OCI-M1 (cell line): ENCODE measurements around the gene EFCAB8.
"Not testable (repeated sequence)": the region's sequence is repeated elsewhere in the genome, so short reads cannot be mapped to it uniquely, and the experiment has no call there.

Experiments used
- DNase-seq: peaks from one replicate; lab custom pipeline; 2025; lab: John Stamatoyannopoulos, UW

The EFCAB8 gene

DNA sequence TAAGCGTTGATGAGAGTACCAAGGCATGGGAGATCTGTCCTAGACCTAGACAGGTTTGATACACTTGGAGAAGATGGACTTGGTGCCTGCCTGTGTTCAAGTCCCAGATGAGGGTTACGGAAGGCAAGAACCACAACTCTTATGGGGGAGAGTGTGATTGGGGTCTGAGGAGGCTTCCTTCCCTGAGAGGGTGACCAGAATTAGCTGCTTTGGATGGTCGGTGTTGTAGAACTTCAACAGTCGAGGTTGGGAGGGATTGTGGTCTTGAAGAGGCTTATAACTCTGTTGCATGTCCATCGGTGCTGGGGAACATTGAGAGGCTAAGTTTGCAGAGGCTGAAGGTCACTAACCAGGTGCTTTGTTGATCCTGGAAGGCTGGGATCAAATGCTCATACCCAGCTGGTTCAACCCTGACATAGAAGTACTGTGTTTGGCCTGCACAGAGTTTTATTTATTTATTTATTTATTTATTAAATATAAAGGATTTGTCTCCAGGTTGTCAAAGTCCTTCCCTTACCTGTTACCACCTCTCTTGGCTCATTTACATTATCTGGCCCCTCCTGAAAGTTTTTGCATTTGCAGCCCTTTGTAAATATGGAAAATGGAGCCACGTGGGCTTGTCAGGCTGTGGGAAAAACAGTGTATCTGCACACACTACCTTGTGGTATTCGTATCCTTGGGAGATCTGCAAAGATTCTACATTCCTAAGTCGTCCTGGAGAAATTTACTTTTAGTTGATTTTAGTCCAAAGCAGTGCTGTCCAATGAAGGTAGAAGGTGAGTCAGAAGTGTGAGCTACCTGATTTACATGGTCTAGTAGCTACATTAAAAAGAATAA is 15.8 kb upstream of the EFCAB8 start:
- DNase-seq, result no peak

DNA sequence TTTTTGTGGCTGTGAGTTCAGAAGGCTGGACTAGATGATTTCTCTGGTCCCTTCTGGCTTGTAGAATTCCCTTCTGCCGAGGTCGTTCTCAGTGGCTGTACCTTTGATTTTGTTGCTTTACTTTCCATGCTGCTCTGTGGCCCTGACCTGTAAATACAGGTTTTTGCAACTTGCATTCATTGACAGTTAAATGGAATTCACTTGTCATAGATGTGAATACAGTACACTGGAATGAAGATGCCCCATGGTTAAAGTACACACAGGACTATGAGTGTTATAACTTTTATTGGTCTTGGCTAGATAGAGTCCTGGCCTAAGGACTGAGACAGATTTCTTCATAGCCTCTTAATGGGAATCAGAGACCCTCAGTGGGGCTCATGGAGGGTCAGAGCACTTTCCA is 12.9 kb upstream of the EFCAB8 start:
- no peak for DNase-seq

DNA sequence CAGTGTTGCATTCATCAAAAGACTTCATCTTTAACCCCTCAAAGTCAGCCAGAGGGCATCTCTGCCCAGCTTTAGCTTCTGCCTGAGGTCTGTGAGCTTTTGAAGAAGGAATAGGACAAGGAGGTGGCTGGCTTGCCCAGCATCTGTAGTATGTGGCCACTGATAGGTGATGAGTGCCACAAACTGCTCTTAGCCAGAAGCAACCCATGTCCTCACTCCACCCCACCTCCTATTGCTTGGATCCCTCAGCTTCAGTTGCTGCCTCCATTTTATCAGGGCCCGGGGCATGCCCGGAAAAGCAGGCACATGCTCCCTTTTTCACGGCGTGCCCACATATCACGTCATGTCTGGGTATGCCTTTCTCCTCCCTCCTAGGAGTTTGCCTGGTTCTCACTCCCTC is 11.9 kb upstream of the EFCAB8 start:
- no peak for DNase-seq

DNA sequence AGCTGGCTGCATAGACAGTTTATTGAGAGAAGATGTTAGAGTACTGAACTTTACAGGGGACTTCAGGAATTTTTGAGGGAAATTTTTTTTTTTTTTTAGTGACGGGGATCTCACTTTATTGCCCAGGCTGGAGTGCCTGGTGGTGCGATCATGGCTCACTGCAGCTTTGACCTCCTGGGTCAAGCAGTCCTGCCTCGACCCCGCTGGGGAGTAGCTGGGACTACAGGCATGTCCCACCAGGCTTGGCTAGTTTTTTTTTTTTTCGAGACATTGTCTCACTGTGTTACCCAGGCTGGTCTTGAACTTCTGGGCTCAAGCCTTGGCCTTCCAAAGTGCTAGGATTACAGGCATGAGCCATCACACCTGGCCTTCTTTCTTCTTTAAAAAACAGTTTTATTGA is 10.8 kb upstream of the EFCAB8 start:
- no peak for DNase-seq

DNA sequence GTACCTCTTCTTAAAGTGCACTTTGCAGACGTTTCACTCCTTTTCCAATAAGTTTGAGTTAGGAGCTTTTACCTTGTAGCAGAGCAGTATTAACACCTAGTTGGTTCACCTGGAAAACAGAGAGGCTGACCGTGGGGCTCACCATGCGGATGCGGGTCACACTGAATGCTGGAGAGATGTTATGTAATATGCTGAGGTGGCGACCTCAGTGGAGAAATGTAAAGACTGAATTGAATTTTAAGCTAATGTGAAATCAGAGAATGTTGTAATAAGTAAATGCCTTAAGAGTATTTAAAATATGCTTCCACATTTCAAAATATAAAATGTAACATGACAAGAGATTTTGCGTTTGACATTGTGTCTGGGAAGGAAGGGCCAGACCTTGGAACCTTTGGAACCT is 9.9 kb upstream of the EFCAB8 start:
- no peak for DNase-seq

DNA sequence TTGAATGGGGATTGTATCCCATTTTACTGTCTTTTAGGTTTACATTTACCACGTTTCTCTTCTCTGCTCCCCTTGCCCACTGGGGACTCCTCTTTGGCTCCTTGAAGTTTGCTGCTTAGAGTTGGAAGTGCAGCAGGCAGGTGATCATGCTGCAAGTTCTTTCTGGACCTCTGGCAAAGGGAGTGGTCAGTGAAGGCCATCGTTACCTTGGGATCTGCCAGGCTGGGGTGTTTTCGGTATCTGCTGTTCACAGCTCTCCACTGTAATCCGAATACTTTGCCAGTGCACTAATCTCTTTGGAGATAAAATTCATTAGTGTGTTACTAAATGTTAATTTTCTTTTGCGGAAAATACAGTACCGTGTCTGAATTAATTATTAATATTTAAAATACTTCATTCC is 9.1 kb upstream of the EFCAB8 start:
- DNase-seq, result no peak

DNA sequence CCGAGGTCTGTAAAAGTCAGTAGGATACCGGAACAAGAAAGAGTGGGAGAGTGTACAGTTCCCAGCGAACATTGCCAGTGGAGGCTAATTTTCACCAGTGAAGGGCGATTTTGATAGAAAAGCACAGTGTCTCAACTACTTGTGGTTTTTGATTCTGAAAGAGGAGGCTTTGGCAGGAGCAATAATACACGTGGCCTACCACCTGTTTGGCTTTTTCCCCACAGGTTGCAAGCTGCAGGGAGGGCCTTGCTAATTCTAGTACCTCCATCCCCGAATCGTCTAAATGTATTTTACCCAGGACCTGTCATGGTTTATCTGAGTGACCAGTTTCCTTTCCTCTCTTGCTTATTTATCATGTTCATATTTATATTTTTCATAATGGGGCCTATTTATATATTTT is 3.3 kb upstream of the EFCAB8 start:
- no peak for DNase-seq

DNA sequence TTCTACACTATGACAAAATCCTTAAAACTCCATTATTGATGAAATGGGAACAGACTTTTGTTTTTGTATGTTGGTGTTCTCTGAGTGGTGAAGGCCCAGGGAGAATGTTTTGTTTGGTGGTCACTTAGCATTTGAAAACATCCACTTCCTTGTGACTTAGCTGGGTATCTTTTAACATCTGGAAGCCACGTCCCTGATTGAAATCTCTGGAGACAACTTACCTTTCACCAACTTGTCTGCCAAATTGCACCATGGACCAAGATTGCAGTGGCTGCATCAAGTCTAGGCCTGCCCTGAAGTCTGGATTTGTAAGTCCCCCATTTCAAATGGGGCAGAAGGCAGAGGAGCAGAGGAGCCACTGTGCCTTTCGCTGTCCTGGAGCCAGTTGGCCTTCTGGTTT is 534 bp upstream of the EFCAB8 start:
- DNase-seq, result no peak

DNA sequence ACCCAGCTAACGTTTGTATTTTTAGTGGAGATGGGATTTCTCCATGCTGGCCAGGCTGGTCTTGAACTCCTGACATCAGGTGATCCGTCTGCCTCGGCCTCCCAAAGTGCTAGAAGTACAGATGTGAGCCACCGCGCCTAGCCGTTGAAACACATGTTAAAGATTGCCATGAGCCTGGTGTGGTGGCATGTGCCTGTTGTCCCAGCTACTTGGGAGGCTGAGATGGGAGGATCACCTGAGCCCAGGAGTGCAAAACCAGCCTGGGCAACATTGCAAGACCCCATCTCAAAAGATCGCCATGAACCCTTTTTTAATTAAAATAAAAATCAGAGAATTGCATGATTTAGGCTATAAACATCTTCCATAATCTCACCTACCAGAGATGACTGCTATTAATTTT is 2.7 kb downstream of the EFCAB8 start:
- no peak for DNase-seq

DNA sequence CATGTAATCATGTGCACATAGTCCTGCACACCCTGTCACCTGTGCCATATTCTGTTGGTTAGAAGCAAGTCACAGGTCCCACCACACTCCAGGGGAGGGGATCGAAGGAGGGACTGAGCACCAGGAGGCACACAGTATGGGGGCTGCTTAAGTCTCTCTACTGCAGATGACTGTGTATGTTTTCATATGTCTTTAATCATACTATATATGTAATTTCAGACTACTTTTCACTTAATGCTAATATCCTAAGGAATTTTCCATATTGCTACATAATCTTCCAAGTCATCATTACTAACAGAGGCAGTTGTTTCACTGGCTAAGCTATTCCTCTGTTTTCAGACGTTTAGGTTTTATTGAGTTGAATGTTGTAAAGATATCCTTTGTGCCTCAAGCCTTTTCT is 10.8 kb downstream of the EFCAB8 start:
- no peak for DNase-seq

DNA sequence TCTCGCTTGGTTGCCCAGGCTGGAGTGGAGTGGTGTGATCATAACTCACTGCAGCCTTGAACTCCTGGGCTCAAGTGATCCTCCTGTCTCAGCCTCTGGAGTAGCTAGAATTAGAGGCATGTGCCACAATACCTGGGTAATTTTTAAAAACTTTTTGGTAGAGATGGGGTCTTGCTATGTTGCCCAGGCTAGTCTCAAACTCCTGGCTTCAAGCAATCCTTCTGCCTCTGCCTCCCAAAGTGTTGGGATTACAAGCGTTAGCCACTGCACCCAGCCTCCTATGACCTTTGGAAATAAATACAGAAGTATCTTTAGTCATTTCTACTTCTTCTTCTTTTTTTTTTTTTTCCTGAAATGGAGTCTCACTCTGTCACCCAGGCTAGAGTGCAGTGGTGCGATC is 11.8 kb downstream of the EFCAB8 start:
- not testable (repeated sequence) for DNase-seq

DNA sequence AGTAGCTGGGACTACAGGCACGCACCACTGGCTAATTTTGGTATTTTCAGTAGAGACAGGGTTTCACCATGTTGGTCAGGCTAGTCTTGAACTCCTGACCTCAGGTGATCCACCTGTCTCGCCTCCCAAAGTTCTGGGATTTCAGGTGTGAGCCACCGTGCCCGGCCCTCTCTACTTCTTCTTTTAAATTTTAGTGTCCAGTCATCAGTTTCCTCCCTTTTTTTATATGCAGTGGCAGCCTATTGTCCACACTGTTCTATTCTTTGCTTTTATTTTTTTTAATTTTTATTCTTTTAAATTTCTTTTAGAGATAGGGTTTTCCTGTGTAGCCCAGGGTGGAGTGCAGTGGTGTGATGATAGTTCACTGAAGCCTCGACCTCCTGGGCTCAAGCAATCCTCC is 12.3 kb downstream of the EFCAB8 start:
- DNase-seq, result no peak

DNA sequence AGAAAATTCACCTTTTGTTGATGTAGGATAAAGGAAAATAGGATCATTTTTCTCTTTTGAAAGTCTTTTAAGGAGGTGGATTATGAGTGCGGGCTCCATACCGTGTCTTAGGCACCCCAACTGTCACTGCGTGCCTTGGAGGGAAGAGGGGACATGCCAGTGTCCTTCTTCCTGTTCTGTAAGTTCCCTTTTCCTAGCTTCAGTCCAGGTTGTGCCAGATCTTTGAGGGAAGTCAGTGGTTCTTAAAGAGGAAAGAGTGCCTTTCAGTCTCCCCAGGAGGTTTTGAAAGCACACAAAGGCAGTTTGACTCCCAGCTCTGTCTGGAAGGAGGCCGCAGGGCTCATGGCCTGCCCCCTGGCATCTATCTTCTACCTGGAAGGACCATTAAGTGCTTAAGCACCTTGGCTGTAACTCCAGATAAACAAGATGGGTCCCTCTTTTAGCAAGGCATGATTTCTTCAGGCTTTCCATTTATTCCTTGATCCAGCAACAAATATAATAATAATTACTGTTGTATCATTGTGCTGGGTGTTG is 13.0 kb downstream of the EFCAB8 start:
- DNase-seq, result no peak

DNA sequence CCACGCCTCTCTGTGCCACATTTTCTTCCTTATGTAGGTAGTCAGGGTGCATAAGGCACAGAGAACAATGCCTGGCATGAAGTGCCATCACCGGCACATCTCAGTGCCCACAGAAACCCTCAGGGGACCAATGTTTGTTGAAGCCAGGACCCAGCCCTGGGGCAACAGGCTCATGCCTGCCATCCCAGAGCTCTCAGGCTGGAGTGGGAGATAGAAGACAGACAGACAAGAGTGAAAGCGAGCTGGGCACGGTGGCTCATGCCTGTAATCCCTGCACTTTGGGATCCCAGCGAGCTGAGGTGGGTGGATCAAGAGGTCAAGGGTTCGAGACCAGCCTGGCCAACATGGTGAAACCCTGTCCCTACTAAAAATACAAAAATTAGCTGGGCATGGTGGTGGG is 13.5 kb downstream of the EFCAB8 start:
- DNase-seq, result no peak

DNA sequence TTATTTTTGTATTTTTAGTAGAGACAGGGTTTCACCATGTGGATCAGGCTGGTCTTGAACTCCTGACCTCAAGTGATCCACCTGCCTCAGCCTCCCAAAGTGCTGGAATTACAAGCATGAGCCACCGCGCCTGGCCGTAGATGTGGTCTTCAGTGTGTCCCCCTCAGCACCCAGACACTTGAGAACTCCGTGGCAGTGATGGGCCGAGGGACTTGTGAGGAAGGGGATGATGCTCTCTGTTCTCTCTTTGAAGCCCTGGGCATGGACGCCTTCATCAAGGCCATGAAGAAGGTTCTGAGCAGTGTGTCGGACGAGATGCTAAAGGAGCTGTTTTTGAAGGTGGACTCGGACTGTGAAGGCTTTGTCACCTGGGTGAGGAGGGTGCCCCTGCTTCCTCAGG is 16.9 kb downstream of the EFCAB8 start:
- no peak for DNase-seq

DNA sequence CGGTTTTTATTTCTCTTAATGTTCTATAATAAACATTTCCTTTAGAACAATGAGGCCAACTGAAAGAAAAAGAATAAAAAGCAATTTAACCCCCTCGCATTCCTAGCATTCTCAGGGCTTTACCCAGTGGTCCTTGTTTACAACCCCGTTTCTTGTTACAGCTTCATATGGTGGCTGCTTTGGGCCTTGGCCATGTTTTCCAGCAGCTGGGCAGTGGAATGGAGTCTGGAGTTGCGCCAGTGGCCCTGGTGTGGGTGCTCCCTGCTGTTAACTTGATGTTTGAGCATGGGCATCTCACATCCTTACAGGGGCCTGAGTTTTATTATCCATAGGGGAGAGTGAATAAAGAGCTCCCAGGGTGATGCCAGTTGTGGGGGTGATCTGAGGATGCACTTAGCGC is 18.8 kb downstream of the EFCAB8 start:
- DNase-seq, result no peak

DNA sequence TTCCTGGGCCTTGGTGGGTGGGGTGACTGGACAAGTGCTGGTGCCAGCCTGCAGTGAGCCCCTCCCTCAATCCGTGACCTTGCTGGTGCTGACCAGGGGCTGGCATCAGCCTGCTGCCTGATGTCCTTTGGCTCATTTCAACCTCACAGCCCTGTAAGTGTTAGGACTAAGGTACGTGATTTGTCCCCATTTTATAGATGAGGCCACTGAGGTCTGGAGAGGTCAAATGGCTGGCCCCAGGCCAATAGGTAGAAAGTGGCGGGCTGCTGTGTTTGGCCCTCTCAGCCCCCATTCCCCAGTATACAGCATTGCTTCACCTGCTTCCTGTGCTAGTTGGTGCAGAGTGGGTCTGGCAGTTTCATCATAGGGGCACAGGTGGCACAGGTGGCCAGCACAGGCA is 20.1 kb downstream of the EFCAB8 start:
- no peak for DNase-seq

DNA sequence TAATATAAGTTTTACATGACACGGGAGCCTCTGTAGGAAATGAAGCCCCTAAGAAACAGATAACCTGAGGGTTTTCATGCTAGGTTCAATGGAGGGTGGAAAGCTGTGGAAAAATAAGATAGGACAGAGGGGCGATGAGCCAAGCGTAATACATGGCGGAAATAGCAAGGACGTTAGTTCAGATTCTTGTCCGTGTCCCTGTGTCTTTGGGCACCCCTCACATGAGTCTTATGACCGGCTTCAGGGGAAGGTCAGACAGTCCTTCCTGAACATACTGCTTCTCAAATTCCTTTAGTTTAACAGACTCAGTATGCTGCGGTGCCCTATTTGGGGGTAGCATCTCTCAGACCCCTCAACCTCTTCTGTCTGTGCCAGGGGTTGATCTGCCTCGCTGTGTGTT is 20.8 kb downstream of the EFCAB8 start:
- DNase-seq, result no peak

DNA sequence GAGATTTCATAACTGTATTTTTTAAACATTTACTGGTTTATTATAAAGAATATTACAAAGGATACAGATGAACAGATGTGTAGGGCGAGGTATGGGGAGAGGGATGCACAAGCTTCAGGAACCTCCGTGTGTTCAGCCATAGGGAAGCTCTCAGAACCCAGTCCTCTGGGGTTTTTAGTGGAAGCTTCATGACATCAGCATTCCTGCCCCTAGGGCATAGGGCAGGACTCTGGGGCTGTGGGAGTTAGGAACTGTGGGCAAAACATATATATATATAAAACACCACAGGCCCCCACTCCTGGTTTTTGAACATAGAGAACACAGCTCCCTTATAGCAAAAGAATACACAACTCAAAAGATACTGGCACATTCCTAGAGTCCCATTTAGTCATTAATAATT is 21.9 kb downstream of the EFCAB8 start:
- DNase-seq, result no peak

DNA sequence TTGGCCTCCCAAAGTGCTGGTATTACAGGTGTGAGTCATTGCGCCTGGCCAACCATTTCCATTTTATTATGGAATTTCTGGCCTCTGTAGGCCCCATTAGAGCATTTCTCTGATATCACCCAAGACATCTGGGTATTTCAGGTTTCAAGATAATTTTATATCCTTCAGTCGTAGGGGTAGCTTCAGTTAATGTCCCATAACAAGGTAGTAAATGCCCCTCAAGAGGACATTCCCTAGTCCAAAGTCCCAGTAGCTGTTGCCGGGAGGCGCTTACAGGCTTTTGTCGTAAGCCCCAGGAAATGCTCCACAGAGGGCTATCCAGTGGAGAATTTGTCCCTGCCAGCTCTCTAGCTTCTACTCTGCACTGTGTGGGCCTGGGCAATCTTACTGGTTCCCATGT is 24.4 kb downstream of the EFCAB8 start:
- no peak for DNase-seq

DNA sequence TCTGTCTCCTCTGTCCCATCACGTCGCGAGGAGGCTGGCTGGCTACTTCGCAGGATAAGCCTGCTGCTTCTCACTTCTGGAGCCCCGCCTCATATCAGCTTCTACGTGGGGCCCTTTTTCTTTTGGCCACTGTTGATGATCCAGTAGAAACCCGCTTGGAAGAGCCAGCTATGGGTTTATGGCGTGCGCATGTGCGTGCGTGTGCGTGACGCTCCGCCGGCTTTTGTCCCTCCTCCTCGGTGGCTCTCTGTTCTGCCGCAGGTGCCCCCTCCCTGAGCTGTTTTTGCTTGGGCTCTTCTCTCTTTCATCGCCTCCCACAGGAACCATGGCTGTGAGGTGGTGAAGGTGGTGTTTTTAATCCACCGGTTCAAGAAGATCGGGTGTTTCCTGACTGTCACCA is 26.5 kb downstream of the EFCAB8 start:
- no peak for DNase-seq

DNA sequence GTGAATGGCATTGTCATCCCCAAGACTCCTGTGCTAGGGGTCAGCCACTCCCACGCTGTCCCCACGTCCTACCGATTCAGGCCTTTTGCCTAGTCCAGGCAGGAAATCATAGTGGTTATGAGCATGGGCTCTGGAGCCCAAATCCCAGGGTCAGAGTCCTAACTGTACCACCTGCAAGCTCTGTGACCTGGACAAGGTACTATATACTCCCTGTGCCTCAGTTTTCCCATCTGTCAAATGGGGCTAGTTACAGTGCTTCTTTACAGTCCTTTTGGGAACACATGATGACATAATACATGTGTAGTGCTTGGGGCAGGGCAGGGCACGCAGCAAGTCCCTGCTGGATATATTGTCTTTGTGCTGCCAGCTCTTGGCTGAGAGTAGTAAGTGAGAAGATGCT is 27.2 kb downstream of the EFCAB8 start:
- DNase-seq, result no peak

DNA sequence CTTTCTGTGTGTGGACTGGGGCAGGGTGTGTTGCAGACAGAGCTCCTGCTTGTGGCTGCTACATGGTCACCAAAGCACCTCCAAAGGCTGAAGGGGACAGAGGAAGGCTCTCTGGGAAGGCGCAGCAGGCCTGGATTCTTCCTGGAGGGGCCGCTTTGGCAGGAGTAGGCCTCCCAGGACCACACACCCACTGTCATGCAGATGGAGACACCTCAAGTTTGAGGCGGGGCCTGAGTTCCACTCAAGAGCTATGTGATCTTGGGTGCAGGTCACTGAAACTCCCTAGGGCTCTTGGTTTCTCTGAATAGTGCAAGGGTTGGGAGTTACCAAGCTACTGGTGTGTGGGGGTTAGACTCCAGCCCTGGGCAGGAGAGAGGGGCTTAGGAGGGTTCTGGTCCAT is 27.9 kb downstream of the EFCAB8 start:
- no peak for DNase-seq

DNA sequence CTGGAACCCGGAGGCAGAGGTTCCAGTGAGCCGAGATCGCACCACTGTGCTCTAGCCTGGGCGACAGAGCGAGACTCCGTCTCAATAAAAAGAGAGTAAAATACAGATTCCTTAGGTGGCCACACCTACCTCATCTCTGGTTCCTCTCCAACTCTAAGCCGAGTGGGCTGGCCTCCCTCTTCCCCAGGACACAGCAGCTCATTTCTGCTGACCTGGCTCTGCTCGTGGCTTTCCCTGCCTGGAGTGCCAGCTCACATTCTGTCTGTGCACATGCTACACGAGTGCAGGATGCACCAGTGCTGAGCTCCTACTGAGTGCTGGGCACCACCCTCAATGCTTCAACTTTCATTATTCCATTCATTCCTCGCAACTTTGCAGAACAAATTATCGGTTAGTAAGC is 28.8 kb downstream of the EFCAB8 start:
- no peak for DNase-seq
